GM23338 (cell line): ENCODE data around the gene FEZF2. TPM values are rescaled to one million over a fixed set of nuclear protein-coding genes. Genes with fewer than 3 reads are reported as not detected.

ENCODE experiments used
- ATAC-seq: fragments of 200-7000 bp; cut with Tn5 transposase; 3 replicates; pipeline ENCODE4 v1.9.1; 2020
- DNase-seq: peaks from one replicate; pipeline ENCODE4 v3.0.0-alpha.2; 2015; ENCODE audit warnings: low spot score
- H2AFZ ChIP-seq: fragments of 200-600 bp; sonication (generic); 2 replicates; pipeline ENCODE4 v1.8.0; 2016; ENCODE audit warnings: antibody characterized with exemption, mild to moderate bottlenecking, moderate library complexity
- H3F3A ChIP-seq: fragments of 200-600 bp; sonication (generic); replicated peaks from 2 replicates; pipeline ENCODE4 v1.8.0; 2017; ENCODE audit warnings: antibody characterized with exemption, mixed run types, low read depth
- H3K27ac ChIP-seq: fragments of 200-600 bp; sonication (generic); 2 replicates; pipeline ENCODE4 v1.6.1; 2016; ENCODE audit warnings: low read depth
- H3K27me3 ChIP-seq: fragments of 200-600 bp; sonication (generic); 2 replicates; pipeline ENCODE4 v1.8.0; 2016; ENCODE audit warnings: mild to moderate bottlenecking, mixed run types, moderate library complexity; ENCODE audit not compliant: insufficient read depth
- H3K36me3 ChIP-seq: fragments of 200-600 bp; sonication (generic); 2 replicates; pipeline ENCODE4 v1.8.0; 2016; ENCODE audit warnings: mild to moderate bottlenecking; ENCODE audit not compliant: insufficient read depth
- H3K4me1 ChIP-seq: fragments of 200-600 bp; sonication (generic); 2 replicates; pipeline ENCODE4 v1.8.0; 2016; ENCODE audit warnings: mild to moderate bottlenecking, moderate library complexity; ENCODE audit not compliant: insufficient read depth
- H3K4me2 ChIP-seq: fragments of 200-600 bp; sonication (generic); 2 replicates; pipeline ENCODE4 v1.7.1; 2017; ENCODE audit warnings: mixed run types
- H3K4me3 ChIP-seq: fragments of 200-600 bp; sonication (generic); 2 replicates; pipeline ENCODE4 v1.6.1; 2016; ENCODE audit warnings: mixed run types
- H3K79me2 ChIP-seq: fragments of 200-600 bp; sonication (generic); replicated peaks from 2 replicates; pipeline ENCODE4 v1.8.0; 2017; ENCODE audit warnings: mild to moderate bottlenecking; ENCODE audit not compliant: insufficient read depth
- H3K9me2 ChIP-seq: fragments of 200-600 bp; sonication (generic); 2 replicates; pipeline ENCODE4 v1.8.0; 2017; ENCODE audit not compliant: insufficient read depth
- H4K20me1 ChIP-seq: fragments of 200-600 bp; sonication (generic); replicated peaks from 2 replicates; pipeline ENCODE4 v1.8.0; 2017; ENCODE audit warnings: mild to moderate bottlenecking; ENCODE audit not compliant: insufficient read depth
- H3K27ac Mint-ChIP-seq: 2 replicates; pipeline ENCODE4 v1.8.0; 2020; ENCODE audit warnings: inconsistent platforms, mild to moderate bottlenecking, moderate library complexity, mixed read lengths
- H3K27me3 Mint-ChIP-seq: 3 replicates; pipeline ENCODE4 v1.8.0; 2022; ENCODE audit warnings: low read depth, mild to moderate bottlenecking, moderate library complexity, mixed read lengths, inconsistent platforms; ENCODE audit not compliant: insufficient read depth, poor library complexity
- H3K36me3 Mint-ChIP-seq: 3 replicates; pipeline ENCODE4 v1.8.0; 2021; ENCODE audit warnings: low read depth, mild to moderate bottlenecking, inconsistent platforms, moderate library complexity, mixed read lengths
- H3K4me1 Mint-ChIP-seq: 3 replicates; pipeline ENCODE4 v1.8.0; 2020; ENCODE audit warnings: mild to moderate bottlenecking, inconsistent platforms, mixed read lengths
- H3K4me3 Mint-ChIP-seq: 3 replicates; pipeline ENCODE4 v1.8.0; 2021; ENCODE audit warnings: moderate library complexity, mild to moderate bottlenecking, inconsistent platforms, mixed read lengths
- H3K9me3 Mint-ChIP-seq: 3 replicates; pipeline ENCODE4 v1.8.0; 2020; ENCODE audit warnings: moderate library complexity, mild to moderate bottlenecking, inconsistent platforms, mixed read lengths
- CREB1 ChIP-seq: fragments of 250-450 bp; sonication (Bioruptor Pico); IDR thresholded peaks from 2 replicates; pipeline ENCODE4 v1.5.0; 2020; ENCODE audit warnings: low read depth, mild to moderate bottlenecking, moderate library complexity
- CTCF ChIP-seq, 2 experiments: fragments of 200-600 bp in 1 of 2; sonication (generic) in 1 of 2; conservative IDR thresholded peaks; 2 replicates each; pipeline versions ENCODE4 v1.5.1 to v1.6.1; 2016 to 2017; ENCODE audit warnings: antibody characterized with exemption in 2 of 2, low read depth in 2 of 2, mild to moderate bottlenecking in 2 of 2, moderate library complexity in 1 of 2
- ETS1 ChIP-seq: IDR thresholded peaks from 2 replicates; pipeline ENCODE4 v1.6.1; 2016; ENCODE audit warnings: antibody characterized with exemption
- EZH2 ChIP-seq: fragments of 200-600 bp; sonication (generic); IDR thresholded peaks from one replicate; pipeline ENCODE4 v1.8.0; 2017; ENCODE audit warnings: antibody characterized with exemption, mild to moderate bottlenecking, low read depth; ENCODE audit not compliant: unreplicated experiment
- EZH2phosphoT487 ChIP-seq: fragments of 200-600 bp; sonication (generic); IDR thresholded peaks from one replicate; pipeline ENCODE4 v1.8.1; 2018; ENCODE audit warnings: antibody characterized with exemption; ENCODE audit not compliant: unreplicated experiment
- JUNB ChIP-seq: IDR thresholded peaks from one replicate; pipeline ENCODE4 v1.6.1; 2016; ENCODE audit warnings: antibody characterized with exemption; ENCODE audit not compliant: unreplicated experiment
- NANOG ChIP-seq: IDR thresholded peaks from 2 replicates; pipeline ENCODE4 v1.6.1; 2016; ENCODE audit warnings: antibody characterized with exemption, borderline replicate concordance
- POLR2AphosphoS5 ChIP-seq: IDR thresholded peaks from 2 replicates; pipeline ENCODE4 v1.6.1; 2016; ENCODE audit warnings: antibody characterized with exemption, low read depth
- REST ChIP-seq: IDR thresholded peaks from one replicate; pipeline ENCODE4 v1.6.1; 2018; ENCODE audit warnings: antibody characterized with exemption; ENCODE audit not compliant: unreplicated experiment
- STAT1 ChIP-seq: IDR thresholded peaks from one replicate; pipeline ENCODE4 v1.6.1; 2016; ENCODE audit warnings: antibody characterized with exemption; ENCODE audit not compliant: unreplicated experiment
- ZNF114 ChIP-seq: fragments of 250-450 bp; sonication (Bioruptor Pico); IDR thresholded peaks from 2 replicates; pipeline ENCODE4 v1.5.0; 2020; ENCODE audit warnings: mild to moderate bottlenecking, moderate library complexity
- ZNF331 ChIP-seq: fragments of 250-450 bp; sonication (Bioruptor Pico); IDR thresholded peaks from 2 replicates; pipeline ENCODE4 v1.5.0; 2020; ENCODE audit warnings: low read depth, mild to moderate bottlenecking, moderate library complexity
- ZNF462 ChIP-seq: fragments of 250-450 bp; sonication (Bioruptor Pico); IDR thresholded peaks from 2 replicates; pipeline ENCODE4 v1.5.0; 2020; ENCODE audit warnings: mild to moderate bottlenecking, moderate library complexity
- polyA plus RNA-seq: library from polyadenylated mRNA; unstranded; fragments of >200 nt; fragmentation: Nextera tagmentation; extraction: Ambion mirVana; gene quantifications from 2 replicates; pipeline ENCODE4 v1.2.1, GENCODE V29; 2016
- total RNA-seq: library from RNA; depleted of rRNA; stranded (reverse); fragments of >200 nt; shearing (Covaris generic); gene quantifications from 2 replicates; pipeline ENCODE4 v1.2.3, GENCODE V29; 2014

Gene FEZF2
- total and polyA plus RNA-seq, 2 experiments from 2014 or later = not detected

DNA sequence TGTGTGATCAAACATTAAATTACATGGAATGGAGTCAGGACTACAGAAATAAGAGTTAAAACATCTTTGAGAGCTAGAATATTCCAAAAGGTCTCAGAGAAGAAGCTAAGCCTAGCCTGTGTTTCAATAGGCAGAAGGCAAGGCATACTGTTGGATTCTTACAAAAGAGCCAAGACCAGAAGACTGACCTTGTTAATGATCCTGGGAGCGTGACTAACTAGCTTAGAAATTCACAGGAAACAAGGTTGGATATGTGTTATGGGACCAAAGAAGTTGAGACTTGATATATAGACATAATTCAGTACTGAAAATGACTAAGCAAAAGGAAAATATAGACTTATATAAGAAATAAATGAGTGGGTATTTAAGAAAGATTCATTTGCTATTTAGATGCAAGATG lies 50.1 kb downstream of the FEZF2 start:
- H3K27ac ChIP-seq = no peak overlapping the region
- H3K4me1 Mint-ChIP-seq = no peaks in the 10 kb centered on the region
- no peak for DNase-seq
- no peaks in the 10 kb centered on the region; the same call in 1 of the 2 replicates for H3K4me1 ChIP-seq
- H3K27me3 ChIP-seq = no peaks in the 10 kb centered on the region
- no peak overlapping the region for H2AFZ ChIP-seq
- peaks cover 7% of the 10 kb centered on the region; the same call in 2 of the 3 replicates for H3K9me3 Mint-ChIP-seq
- no peak overlapping the region for H3K4me2 ChIP-seq
- H3K36me3 ChIP-seq = no peaks in the 10 kb centered on the region
- no peaks in the 10 kb centered on the region for H3F3A ChIP-seq
- H3K36me3 Mint-ChIP-seq = peaks cover 7% of the 10 kb centered on the region; the same call in 2 of the 3 replicates
- ATAC-seq = no peak
- H3K4me3 ChIP-seq = no peak overlapping the region
- H3K27ac Mint-ChIP-seq = no peak overlapping the region
- 0 out of 2 replicates have a peak, but pooled peaks cover 4% of the 10 kb centered on the region for H4K20me1 ChIP-seq
- H3K9me2 ChIP-seq = no peaks in the 10 kb centered on the region
- no peak overlapping the region for H3K4me3 Mint-ChIP-seq
- TF ChIP-seq EZH2 (no peak), JUNB (no peak), STAT1 (no peak), ZNF331 (CRISPR knock-in tag) (no peak), CREB1 (no peak), ETS1 (no peak), ZNF114 (CRISPR knock-in tag) (no peak), EZH2phosphoT487 (no peak), ZNF462 (no peak), CTCF (conservative IDR thresholded peaks at IDR 0.05; ENCODE audit: low read depth in 2 of 2) (no peak), NANOG (no peak), REST (no peak), POLR2AphosphoS5 (no peak)
- peaks cover 9% of the 10 kb centered on the region for H3K27me3 Mint-ChIP-seq
- H3K79me2 ChIP-seq = no peaks in the 10 kb centered on the region
